IPS DF 4.7 (cell line): ENCODE measurements around the gene SMPD3.

Source experiments
- DNase-seq: peaks from one replicate; pipeline ENCODE4 v3.0.0-alpha.2; 2013; ENCODE audit warnings: low spot score; ENCODE audit errors: extremely low read depth

SMPD3 gene

DNA sequence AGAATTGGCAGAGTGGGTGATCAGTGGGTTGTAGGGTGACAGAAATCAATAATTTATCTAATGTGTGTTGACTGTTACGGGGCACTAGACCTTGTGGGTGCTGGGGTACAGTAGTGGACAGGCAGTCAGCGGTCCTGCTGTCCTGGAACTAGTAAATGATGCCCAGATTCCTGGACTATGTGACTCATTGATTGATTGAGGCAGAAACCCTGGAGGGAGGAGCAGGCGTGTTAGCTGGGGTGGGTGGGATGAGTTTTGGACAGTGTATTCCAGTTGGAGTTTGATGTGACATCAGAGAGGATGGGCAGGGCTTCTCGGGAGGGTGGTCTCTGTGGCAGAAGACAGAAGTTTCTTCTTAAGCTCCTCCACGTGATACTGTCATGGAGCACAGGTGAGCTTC, 113.1 kb downstream of the SMPD3 start:
- DNase-seq = no peak

DNA sequence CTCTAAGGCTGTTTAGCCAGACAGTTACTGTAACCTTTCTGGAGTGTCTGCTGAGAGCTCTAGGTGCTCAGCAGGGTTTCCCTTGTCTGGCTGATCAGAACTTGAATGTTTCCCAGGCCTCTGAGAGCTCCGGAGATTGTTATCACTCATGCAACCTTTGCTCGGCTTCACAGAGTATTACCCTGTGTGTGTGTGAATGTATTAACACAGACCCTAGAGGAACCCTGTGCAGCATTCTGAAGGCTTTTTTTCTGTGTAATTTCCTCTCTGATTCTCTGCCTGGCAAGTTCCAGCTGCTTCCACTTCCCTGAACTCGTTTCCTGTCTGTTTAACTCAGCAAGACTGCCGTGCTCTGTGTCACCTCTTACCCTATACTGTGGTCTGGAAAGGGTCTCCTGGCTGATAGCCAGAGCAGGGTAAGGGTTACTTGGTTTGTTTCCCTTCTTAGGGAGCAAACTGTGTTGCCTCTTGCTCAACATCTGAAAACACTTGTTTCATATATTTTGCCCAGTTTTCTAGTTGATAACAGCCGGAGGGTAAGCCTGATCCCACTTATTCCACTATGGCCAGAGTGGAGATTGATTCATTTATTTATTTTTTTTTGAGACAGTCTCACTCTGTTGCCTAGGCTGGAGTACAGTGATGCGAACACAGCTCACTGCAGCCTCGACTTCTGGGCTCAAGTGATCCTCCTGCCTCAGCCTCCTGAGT, 115.7 kb downstream of the SMPD3 start:
- DNase-seq = no peak

DNA sequence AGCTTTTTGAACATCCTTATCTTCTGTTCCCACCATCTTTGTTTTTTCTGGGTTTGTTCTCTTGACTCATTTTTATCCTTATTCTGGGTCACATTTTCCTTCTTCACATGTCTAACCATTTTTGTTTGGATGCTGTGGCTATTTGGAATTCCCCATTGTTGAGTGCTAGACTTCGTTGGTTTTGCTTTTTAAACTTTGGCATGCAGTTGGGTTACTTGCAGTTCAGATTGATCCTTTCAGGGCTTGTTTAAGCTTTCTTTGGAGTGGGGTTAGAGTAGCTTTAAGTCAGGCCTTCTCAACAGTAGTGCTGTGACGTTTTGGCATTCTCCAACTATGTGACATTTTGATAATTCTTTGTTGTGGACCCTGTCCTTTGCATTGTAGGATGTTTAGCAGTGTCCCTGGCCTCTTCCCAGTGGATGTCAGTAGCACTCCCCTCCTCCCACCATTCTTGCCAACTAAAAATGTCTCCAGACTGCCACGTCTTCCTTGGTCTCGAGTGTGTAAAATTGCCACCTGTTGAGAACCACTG, 116.4 kb downstream of the SMPD3 start:
- no peak for DNase-seq

DNA sequence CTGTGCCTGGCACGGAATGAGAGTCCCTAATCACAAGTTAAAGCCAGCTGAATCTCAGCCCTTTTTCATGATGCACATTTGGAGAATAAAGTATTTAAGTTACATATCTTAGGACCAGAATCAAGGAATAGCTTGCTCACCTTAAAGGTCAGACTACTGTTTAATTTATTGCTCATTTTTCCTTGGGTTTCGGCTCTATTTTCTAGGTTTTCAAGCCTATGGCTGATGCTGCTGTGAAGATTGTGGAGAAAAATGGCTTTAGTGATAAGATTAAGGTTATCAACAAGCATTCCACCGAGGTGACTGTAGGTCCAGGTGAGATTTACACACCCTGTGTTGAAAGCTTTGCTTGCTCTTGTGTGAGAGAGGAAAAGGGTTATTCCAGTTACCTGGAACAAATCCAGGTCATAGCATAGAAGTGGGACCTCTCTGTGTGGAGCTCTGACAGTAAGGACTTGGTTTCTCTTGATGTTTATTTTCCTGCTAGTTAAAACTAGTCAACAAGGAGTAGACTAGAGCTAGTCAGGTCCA, 119.4 kb downstream of the SMPD3 start:
- no peak for DNase-seq

DNA sequence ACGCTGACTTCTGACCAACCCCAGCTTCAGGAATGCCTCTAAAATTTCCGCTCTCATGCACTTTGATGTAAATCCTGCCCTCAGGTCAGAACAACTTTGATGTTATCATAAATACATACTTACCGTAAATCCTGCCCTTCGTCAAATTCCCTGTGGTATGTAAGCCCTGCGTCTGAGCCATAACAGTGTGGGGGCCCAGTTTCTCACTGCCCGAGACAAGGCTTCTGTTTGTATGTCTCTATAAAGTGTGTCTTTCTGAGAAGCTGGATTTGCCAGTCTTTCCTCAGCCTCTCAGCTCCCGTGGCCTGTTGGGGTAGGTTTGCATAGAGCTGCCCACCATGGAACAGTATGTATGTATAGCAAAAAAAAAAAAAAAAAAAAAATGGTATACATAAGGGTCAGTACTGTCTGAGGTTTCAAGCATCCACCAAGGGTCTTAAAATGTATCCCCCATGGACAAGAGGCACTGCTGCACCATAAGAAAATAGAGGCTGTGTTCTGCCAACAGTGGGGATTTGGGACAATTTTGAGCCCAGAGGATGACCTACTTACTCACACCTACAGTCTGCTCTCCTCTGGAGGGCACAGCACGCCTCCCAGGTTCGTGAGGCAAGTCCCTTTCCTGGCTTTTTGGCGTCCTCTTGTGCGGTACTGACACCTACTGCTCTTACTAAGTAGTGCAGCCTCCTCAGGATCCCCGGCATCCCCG, 120.0 kb downstream of the SMPD3 start:
- DNase-seq = peak; percentile 62

DNA sequence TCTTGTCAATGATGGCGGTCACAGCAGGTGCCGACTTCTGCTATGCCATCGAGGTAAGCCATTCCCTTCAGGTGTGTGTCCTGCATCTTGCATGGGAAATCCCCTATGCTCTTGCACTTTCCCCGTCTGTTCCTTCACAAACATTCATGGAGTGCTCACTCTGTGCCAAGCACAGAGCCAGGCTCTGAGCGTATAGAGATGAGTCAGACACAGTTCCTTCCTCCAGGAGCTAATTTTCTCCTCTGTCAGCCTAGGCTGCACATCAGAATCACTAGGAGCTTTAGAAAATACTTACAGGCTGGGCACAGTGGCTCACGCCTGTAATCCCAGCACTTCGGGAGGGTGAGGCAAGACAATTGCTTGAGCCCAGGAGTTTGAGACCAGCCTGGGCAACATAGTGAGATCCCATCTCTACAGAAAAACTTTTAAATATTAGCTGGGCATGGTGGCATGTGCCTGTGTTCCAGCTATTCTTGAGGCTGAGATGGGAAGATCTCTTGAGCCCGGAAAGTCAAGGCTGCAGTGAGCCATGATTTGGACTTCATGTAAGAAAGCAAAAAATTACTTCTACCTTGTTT, 123.4 kb downstream of the SMPD3 start:
- DNase-seq = no peak

DNA sequence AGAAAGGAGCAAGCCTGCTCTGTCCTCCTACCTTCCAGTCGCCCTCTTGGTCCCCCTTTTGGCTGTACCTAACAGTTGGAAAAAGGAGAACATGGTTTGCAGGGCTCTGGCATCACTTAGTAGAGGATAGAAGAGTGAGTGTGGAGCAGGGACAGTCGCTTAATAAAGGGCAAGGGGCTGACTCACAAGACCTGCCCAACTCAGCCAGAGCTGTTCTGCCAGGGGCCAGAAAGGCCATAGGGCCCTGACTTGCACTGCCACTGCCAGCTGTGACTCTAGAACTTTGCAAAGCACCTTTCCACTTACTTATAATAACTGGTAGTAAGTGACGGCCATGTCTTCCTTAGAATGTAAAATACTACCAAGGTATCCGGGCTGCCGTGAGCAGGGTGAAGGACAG, 124.0 kb downstream of the SMPD3 start:
- DNase-seq = no peak

DNA sequence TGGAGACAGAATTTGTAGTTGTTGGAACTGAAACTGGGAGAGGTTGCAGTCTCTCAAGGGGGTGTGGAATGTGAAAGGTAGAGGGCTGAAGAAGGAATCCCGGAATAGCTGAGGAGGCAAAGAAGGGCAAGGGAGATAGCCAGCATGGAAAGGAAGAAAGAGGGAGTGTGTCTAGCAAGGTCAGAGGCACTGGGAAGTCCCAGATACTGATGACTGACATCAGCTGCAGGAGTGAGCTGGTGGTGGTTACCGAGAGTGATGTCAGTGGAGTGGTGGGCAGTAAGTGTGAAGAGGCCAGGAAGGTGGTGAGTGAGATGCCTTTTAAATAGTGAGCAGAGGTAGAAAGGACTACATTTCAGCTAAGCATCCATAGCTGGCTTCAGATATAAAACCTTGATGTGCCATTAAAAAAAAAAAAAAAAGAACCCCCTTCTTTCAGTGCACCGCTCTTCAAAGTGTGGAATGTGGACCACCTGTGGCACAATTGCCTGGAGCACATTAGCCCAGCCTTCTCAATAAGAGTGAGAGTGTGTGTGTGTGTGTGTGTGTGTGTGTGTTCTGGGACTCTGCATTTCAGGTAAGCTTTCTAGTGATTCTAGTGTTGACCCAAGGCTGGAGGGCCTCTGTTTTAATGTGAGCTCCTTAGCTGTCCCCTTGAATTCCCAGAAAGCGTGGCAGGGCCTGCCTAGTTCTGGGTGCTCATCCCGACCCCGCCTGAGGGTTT, 129.0 kb downstream of the SMPD3 start:
- no peak for DNase-seq

DNA sequence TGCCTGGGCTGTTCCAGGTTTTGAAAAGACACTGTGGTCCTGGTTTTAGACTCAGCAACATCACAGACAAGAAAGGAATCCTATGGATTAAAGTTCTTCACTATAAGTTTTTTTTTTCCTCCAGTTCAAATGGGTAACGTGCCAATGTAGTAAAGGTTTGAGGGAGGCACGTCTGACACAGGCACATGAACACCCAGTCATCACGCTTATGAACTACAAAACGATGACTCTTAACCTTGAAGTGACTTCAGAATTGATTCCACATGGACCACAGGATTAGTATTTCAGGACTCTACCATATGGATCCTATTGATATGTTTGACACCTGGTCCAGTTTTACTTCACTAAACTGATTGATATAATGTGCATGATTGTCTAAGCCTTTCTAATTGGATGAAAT, 135.2 kb downstream of the SMPD3 start:
- DNase-seq = no peak

DNA sequence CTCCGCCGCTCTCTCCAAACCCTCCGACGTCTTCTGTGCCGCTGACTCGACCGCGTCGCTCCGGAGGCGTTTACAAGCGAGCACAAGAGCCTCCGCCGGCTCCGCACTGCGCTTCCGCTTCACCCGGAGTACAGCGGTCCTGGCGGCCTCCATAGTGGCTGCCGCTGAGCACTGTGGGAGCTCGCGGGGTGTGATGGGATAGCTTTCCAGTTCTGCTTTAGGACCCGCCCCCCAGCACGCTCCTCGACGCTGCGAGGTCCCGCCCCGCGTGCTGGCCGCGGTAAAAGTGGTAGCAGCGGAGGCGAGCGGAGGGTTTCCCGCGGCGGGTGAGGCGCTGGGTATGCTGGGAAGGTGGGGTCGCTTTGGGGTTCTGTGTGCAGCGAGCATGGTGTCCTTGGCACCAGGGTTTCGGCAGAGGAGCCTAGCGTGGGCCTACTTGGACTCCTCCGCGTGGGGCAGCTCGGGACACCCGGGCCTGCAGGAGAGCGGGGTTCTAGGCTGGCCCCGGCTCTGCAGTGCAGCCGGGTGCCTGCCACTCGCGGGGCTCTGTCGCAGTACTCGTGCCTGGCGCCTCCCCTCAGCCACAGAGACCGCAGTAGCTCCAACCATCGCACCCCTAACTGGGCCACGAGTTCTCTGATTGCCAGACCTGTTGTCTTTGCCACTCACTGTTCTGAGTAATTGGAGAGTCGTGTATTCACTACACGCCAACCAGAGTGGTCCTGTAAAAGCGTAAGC, 137.4 kb downstream of the SMPD3 start, which contains the start of the genes PRMT7 and SLC7A6OS:
PRMT7 (plus strand) TSS at position 246 of the 738 bp plus-strand sequence. CDS start 4,961 bp downstream, outside the sequence.
SLC7A6OS (minus strand) TSS at position 173 of the 738 bp plus-strand sequence; CDS start at position 153, 20 bp downstream.
- peak; percentile 62 for DNase-seq

DNA sequence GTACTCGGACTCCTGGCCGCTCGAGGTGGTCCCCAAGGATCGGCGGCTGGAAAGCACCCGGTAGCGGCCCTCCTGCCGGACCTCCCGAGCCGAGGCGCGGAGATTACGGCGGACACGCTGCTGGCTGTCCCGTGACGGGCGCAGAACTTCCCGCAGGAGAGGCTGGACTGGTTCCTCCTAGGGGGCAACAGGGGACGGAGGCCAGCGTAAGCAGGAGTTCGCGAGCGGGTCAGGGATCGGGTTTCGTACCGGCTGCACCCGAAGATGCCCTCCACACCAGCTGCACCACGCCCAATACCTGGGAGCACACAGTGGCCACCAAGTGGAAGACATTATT, 137.9 kb downstream of the SMPD3 start:
- DNase-seq = no peak

DNA sequence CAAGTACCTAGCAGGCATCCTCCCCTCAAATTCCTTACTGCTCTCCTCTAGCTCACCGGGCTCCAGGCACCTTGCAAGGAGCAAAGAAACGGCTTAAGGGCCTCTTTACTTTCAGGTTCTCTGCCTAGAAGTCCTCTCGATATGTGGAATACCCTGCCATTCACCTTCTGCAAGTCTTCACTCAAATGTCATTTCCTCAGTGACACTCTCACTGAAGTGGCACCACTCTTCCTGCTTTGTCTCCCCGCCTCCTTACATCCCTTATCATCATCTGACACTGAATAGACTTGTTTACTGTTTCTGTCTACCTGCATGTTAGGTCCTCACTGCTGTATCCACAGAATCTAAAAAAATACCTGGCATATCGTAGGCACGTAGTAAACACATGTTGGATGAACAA, 138.5 kb downstream of the SMPD3 start:
- DNase-seq = no peak
